ENCODE results near the gene WWP2.
"Not testable (repeated sequence)": the region's sequence is repeated elsewhere in the genome, so short reads cannot be mapped to it uniquely, and the experiment has no call there.

WWP2 gene

GRCh38 chr16:69747115-69747514, 15.0 kb upstream of the WWP2 start:
- DNase-seq: no peak

GRCh38 chr16:69748694-69749345, 13.3 kb upstream of the WWP2 start:
- DNase-seq: no peak

GRCh38 chr16:69754143-69754468, 8.0 kb upstream of the WWP2 start:
- DNase-seq: no peak

- peak; percentile 90 for DNase-seq
These were observed 7.4 kb upstream of the WWP2 start, which contains the start of gene NOB1 for GRCh38 chr16:69754469-69755310. Gene NOB1, minus strand, starts transcription at chr16:69754926. Its CDS starts 16 bp downstream, at chr16:69754910.

GRCh38 chr16:69756705-69757104, 5.4 kb upstream of the WWP2 start:
- no peak for DNase-seq

- DNase-seq: not testable (repeated sequence)
These were observed 4.8 kb upstream of the WWP2 start for GRCh38 chr16:69757375-69757774.

- DNase-seq: no peak
These were observed 874 bp downstream of the WWP2 start for GRCh38 chr16:69762814-69763598.

GRCh38 chr16:69763599-69763942, 1.4 kb downstream of the WWP2 start:
- DNase-seq: no peak

GRCh38 chr16:69767459-69768229, 5.5 kb downstream of the WWP2 start:
- no peak for DNase-seq

GRCh38 chr16:69768666-69769065, 6.5 kb downstream of the WWP2 start:
- no peak for DNase-seq

GRCh38 chr16:69769404-69769803, 7.3 kb downstream of the WWP2 start:
- DNase-seq: no peak

GRCh38 chr16:69771651-69771967, 9.5 kb downstream of the WWP2 start:
- no peak for DNase-seq

- DNase-seq: no peak
These were observed 11.3 kb downstream of the WWP2 start for GRCh38 chr16:69773260-69773947.

- no peak for DNase-seq
These were observed 13.4 kb downstream of the WWP2 start for GRCh38 chr16:69775563-69775962.

- DNase-seq: no peak
These were observed 17.6 kb downstream of the WWP2 start for GRCh38 chr16:69779724-69780123.

- DNase-seq: no peak
These were observed 19.0 kb downstream of the WWP2 start for GRCh38 chr16:69781118-69781517.

GRCh38 chr16:69784586-69784985, 22.5 kb downstream of the WWP2 start:
- no peak for DNase-seq

- no peak for DNase-seq
These were observed 25.8 kb downstream of the WWP2 start for GRCh38 chr16:69787883-69788282.

GRCh38 chr16:69791391-69791847, 29.3 kb downstream of the WWP2 start:
- DNase-seq: not testable (repeated sequence)

- no peak for DNase-seq
These were observed 31.4 kb downstream of the WWP2 start for GRCh38 chr16:69793526-69793925.

- no peak for DNase-seq
These were observed 32.4 kb downstream of the WWP2 start for GRCh38 chr16:69794486-69794885.

Measured in NCI-H2227 treated with DMSO at 0.1 percent for 48 hours (cell line).